Measurements from ENCODE around the gene MAPKBP1. TPM values are rescaled to one million over a fixed set of nuclear protein-coding genes. Genes with fewer than 3 reads are reported as not detected.

The MAPKBP1 gene
- total and polyA plus RNA-seq, 2 of the 8 experiments (the other 6 are each of a cell fraction or from before 2014, with no cell fraction given) = 4.3 to 11.3 TPM

- TF ChIP-seq RAD21 (IDR thresholded peaks at IDR 0.05 in 1 of 2, conservative IDR thresholded peaks at IDR 0.05 in 1 of 2; ENCODE audit: low read depth in 2 of 2, low read length in 2 of 2) = no peak
These were observed 97.1 kb downstream of the MAPKBP1 start (continued) for GRCh38 chr15:41871175-41871905.

Measured in H1 (cell line).